Measurements from ENCODE around the gene AQP3. TPM values are rescaled to one million over a fixed set of nuclear protein-coding genes. Genes with fewer than 3 reads are reported as not detected.
A peak's percentile ranks its signal among the peaks of the same experiment; 100 is the strongest.

AQP3 gene
- total and polyA plus RNA-seq, 2 of the 13 experiments (the other 11 are each of a cell fraction or from before 2014, with no cell fraction given) = 1.4 to 5.5 TPM

DNA sequence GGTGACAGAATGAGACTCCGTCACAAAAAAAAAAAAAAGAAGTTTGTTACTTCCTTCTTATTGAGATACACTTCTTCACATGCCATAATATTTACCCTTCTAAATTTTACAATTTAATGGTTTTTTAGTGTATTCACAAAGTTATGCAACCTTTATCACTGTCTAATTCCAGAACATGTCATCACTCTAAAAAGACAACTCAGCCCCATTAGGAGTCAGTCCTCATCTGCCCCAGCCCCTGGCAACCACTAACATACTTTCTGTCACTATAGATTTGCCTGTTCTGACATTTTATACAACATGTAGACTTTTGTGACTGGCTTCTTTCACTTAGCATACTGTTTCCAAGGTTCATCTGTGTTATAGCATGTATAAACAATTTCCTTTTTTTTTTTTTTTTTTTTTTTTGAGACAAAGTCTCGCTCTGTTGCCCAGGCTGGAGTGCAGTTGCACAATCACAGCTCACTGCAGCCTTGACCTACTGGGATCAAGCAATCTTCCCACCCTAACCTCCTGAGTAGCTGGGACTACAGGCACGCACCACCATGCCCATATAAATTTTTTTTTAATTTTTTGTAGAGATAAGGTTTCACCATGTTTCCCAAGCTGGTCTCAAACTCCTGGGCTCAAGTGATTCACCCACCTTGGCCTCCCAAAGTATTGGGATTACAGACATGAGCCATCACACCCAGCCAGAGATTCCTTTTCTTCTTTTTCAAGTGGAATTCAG lies 18.0 kb downstream of the AQP3 start:
- DNase-seq (ENCODE audit: low spot score) = no peak
- in situ Hi-C loops (cut with HindIII; ENCODE audit: extremely low pct_ligation_motif_present, low pct_unique_long_range_greater_than_20kb) = no loop called here
- Histone ChIP-seq H3K9me3 (ENCODE audit: low read length) (no peaks in the 10 kb centered on the region), H3K9ac (ENCODE audit: insufficient read depth, low read depth, low read length) (no peak overlapping the region), H3K27me3 (ENCODE audit: control insufficient read depth in 1 of 2, insufficient read depth in 2 of 2, low read length in 2 of 2) (peaks cover 2 to 21% of the 10 kb centered on the region in 2 experiments; a peak in 4 of 5 replicates), H3K4me2 (ENCODE audit: low read depth, low read length) (no peak overlapping the region), H3K27ac (ENCODE audit: extremely low read length, insufficient read depth, low read length) (no peak overlapping the region), H3K79me2 (ENCODE audit: insufficient read depth, low read length) (no peaks in the 10 kb centered on the region), H3K4me1 (ENCODE audit: insufficient read depth, low read length) (peaks cover 44% of the 10 kb centered on the region), H3K4me3 (replicated peaks in 1 of 3; ENCODE audit: insufficient read depth in 1 of 3, low read depth in 2 of 3, low read length in 3 of 3) (no peak overlapping the region), H4K20me1 (ENCODE audit: insufficient read depth, low read length) (no peaks in the 10 kb centered on the region), H3K36me3 (replicated peaks in 1 of 2; ENCODE audit: control insufficient read depth in 1 of 2, insufficient read depth in 2 of 2, low read length in 2 of 2) (no peaks in the 10 kb centered on the region), H2AFZ (ENCODE audit: low read length) (no peak overlapping the region)
- ChIA-PET CTCF (ENCODE audit: low intra/inter-chr PET ratio, low total read pairs) (no interaction called here), POLR2A (interaction anchor here (0.7 kb wide), 1 partner anchor 18 kb away, joined by 3 read pairs; no protein-coding TSS in a partner anchor)
- no peak for ATAC-seq
- intact Hi-C loops (cut with micrococcal nuclease; ENCODE audit: unreplicated experiment) = no loop called here
- 36% methylated on average over 3 of the region's 3 CpGs for WGBS (ENCODE audit: low lambda C conversion rate)
- no peak for FAIRE-seq
- TF ChIP-seq ZNF460 (CRISPR knock-in tag; IDR thresholded peaks at IDR 0.05; ENCODE audit: borderline replicate concordance) = peak; percentile 49; the same call in 1 of the 2 replicates
- TF ChIP-seq ZNF775 (CRISPR knock-in tag; IDR thresholded peaks at IDR 0.05; ENCODE audit: borderline replicate concordance) = no peak
- TF ChIP-seq CEBPG (CRISPR knock-in tag; IDR thresholded peaks at IDR 0.05) = peak; percentile 60
- TF ChIP-seq ZNF121 (CRISPR knock-in tag; IDR thresholded peaks at IDR 0.05) = peak; percentile 74
- BruUV-seq (replicated peaks) = no TSS peak

DNA sequence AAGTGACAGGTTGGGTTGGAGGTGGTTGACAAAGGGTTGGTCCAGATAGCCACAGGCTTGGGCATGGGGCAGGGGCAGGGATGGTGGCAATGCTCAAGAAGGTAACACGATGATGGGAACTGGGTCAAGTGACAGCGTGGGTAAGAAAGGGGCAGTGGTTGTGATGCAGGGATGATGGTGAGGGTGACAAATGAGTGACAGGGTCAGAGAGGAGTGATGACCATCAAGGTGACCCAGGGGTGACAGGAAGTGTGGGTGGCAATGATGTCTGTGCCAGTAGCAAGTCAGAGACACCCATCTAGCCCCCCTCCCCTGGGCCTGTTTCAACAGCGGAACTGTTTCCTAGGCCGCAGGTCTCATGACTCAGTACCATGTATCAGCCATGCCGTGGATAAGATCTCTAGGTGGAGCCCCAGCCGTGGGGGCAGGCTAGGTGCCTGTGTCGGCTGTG lies 20.5 kb downstream of the AQP3 start:
- Histone ChIP-seq H3K9me3 (ENCODE audit: low read length) (no peaks in the 10 kb centered on the region), H3K36me3 (replicated peaks in 1 of 2; ENCODE audit: control insufficient read depth in 1 of 2, insufficient read depth in 2 of 2, low read length in 2 of 2) (no peaks in the 10 kb centered on the region), H4K20me1 (ENCODE audit: insufficient read depth, low read length) (no peaks in the 10 kb centered on the region), H3K4me3 (replicated peaks in 1 of 3; ENCODE audit: insufficient read depth in 1 of 3, low read depth in 2 of 3, low read length in 3 of 3) (no peak overlapping the region), H3K4me1 (ENCODE audit: insufficient read depth, low read length) (peaks cover 41% of the 10 kb centered on the region), H3K9ac (ENCODE audit: insufficient read depth, low read depth, low read length) (no peak overlapping the region), H3K79me2 (ENCODE audit: insufficient read depth, low read length) (no peaks in the 10 kb centered on the region), H3K4me2 (ENCODE audit: low read depth, low read length) (peak overlapping the region; percentile 2; the same call in 1 of the 2 replicates), H2AFZ (ENCODE audit: low read length) (no peak overlapping the region), H3K27ac (ENCODE audit: extremely low read length, insufficient read depth, low read length) (no peak overlapping the region), H3K27me3 (ENCODE audit: control insufficient read depth in 1 of 2, insufficient read depth in 2 of 2, low read length in 2 of 2) (peaks cover 0 to 12% of the 10 kb centered on the region in 2 experiments; a peak in 3 of 5 replicates)
- intact Hi-C loops (cut with micrococcal nuclease; ENCODE audit: unreplicated experiment) = no loop called here
- no peak for FAIRE-seq
- BruUV-seq (replicated peaks) = no TSS peak
- ChIA-PET POLR2A (no interaction called here), CTCF (ENCODE audit: low intra/inter-chr PET ratio, low total read pairs) (no interaction called here)
- ATAC-seq = peak; percentile 49
- in situ Hi-C loops (cut with HindIII; ENCODE audit: extremely low pct_ligation_motif_present, low pct_unique_long_range_greater_than_20kb) = no loop called here
- TF ChIP-seq ZBTB3 (CRISPR knock-in tag; IDR thresholded peaks at IDR 0.05; ENCODE audit: borderline replicate concordance, low read depth) (no peak), ZNF343 (CRISPR knock-in tag; IDR thresholded peaks at IDR 0.05) (no peak), FOSL2 (CRISPR knock-in tag; IDR thresholded peaks at IDR 0.05) (peak; percentile 56), GABPB1 (CRISPR knock-in tag; IDR thresholded peaks at IDR 0.05) (peak; percentile 48), CREB1 (IDR thresholded peaks at IDR 0.05) (peak; percentile 35; the same call in 1 of the 2 replicates), CREB1 (CRISPR knock-in tag; IDR thresholded peaks at IDR 0.05) (no peak), NR2C2 (CRISPR knock-in tag; IDR thresholded peaks at IDR 0.05; ENCODE audit: borderline replicate concordance) (peak; percentile 57; the same call in 1 of the 2 replicates)
- no peak for DNase-seq (ENCODE audit: low spot score)
- WGBS (ENCODE audit: low lambda C conversion rate) = 19% methylated on average over 4 of the region's 7 CpGs

Measured in HepG2 (cell line).